HEK293 (cell line): Measurements from ENCODE around the gene GADD45GIP1.

Source experiments
- CTCF ChIA-PET: fragments of 350-600 bp; formaldehyde crosslinking; extraction: SDS; loops from one replicate; lab custom pipeline; 2021; ENCODE audit warnings: antibody characterized with exemption; lab: Yijun Ruan, JAX
- POLR2A ChIA-PET: fragments of 300-600 bp; formaldehyde crosslinking; extraction: SDS; loops from one replicate; lab custom pipeline; 2020; ENCODE audit warnings: antibody characterized with exemption, inconsistent platforms; lab: Yijun Ruan, JAX
- H3K27ac ChIP-seq: fragments of 200-500 bp; sonication (Bioruptor generic); 2 replicates; pipeline ENCODE4 v1.5.1; 2014; ENCODE audit warnings: low read depth, low read length, control low read depth, inconsistent platforms; ENCODE audit errors: extremely low read depth
- H3K36me3 ChIP-seq, 2 experiments: fragments of 200-500 bp in 1 of 2; sonication (Bioruptor generic) in 1 of 2; 1 replicate in 1 of 2; 2 replicates in 1 of 2; pipeline ENCODE4 v1.5.1; 2014 to 2017; ENCODE audit warnings: inconsistent platforms in 2 of 2, low read length in 2 of 2; ENCODE audit not compliant: control insufficient read depth in 2 of 2, insufficient read depth in 1 of 2
- H3K4me1 ChIP-seq: fragments of 200-500 bp; sonication (Bioruptor generic); 2 replicates; pipeline ENCODE4 v1.5.1; 2014; ENCODE audit warnings: mild to moderate bottlenecking, low read length, inconsistent platforms; ENCODE audit not compliant: control insufficient read depth, insufficient read depth
- H3K4me3 ChIP-seq: 2 replicates; pipeline ENCODE4 v1.5.1; 2011; ENCODE audit warnings: low read depth, mild to moderate bottlenecking, control low read depth, low read length, moderate library complexity
- H3K9me3 ChIP-seq: fragments of 200-500 bp; sonication (Bioruptor generic); 2 replicates; pipeline ENCODE4 v1.5.1; 2014; ENCODE audit warnings: low read depth, low read length, inconsistent platforms; ENCODE audit not compliant: control insufficient read depth, insufficient read depth
- HOXA7 ChIP-seq: sonication (generic); formaldehyde crosslinking; IDR thresholded peaks from 2 replicates; pipeline ENCODE4 v1.8.1; 2022; ENCODE audit warnings: missing genetic modification reagents, borderline replicate concordance
- ZBTB21 ChIP-seq: fragments of 450-650 bp; formaldehyde crosslinking; IDR thresholded peaks from 2 replicates; pipeline ENCODE4 v1.5.1; 2017; ENCODE audit warnings: missing biosample characterization, missing genetic modification characterization
- ZNF112 ChIP-seq: fragments of 450-650 bp; formaldehyde crosslinking; IDR thresholded peaks from 2 replicates; pipeline ENCODE4 v1.5.0; 2017; ENCODE audit warnings: missing biosample characterization, missing genetic modification characterization
- ZNF121 ChIP-seq: fragments of 450-650 bp; formaldehyde crosslinking; IDR thresholded peaks from 2 replicates; pipeline ENCODE4 v1.5.1; 2016; ENCODE audit warnings: missing biosample characterization, missing genetic modification characterization
- ZNF341 ChIP-seq: fragments of 450-650 bp; formaldehyde crosslinking; IDR thresholded peaks from 2 replicates; pipeline ENCODE4; 2016; ENCODE audit warnings: low read depth, missing biosample characterization, missing genetic modification characterization
- ZNF473 ChIP-seq: fragments of 450-650 bp; formaldehyde crosslinking; IDR thresholded peaks from 2 replicates; pipeline ENCODE4 v1.5.1; 2017; ENCODE audit warnings: missing biosample characterization, missing genetic modification characterization
- ZNF530 ChIP-seq: fragments of 450-650 bp; formaldehyde crosslinking; IDR thresholded peaks from 2 replicates; pipeline ENCODE4 v1.5.1; 2016; ENCODE audit warnings: low read depth, missing biosample characterization, missing genetic modification characterization
- ZNF548 ChIP-seq: fragments of 450-650 bp; formaldehyde crosslinking; IDR thresholded peaks from 2 replicates; pipeline ENCODE4 v1.5.1; 2016; ENCODE audit warnings: missing biosample characterization, missing genetic modification characterization
- ZNF561 ChIP-seq: fragments of 450-650 bp; IDR thresholded peaks from 2 replicates; pipeline ENCODE4 v1.5.1; 2018; ENCODE audit warnings: missing biosample characterization, missing genetic modification characterization, borderline replicate concordance
- ZNF654 ChIP-seq: fragments of 450-650 bp; formaldehyde crosslinking; IDR thresholded peaks from 2 replicates; pipeline ENCODE4 v1.5.1; 2016; ENCODE audit warnings: low read depth, missing biosample characterization, missing genetic modification characterization
- ZNF658 ChIP-seq: fragments of 450-650 bp; formaldehyde crosslinking; IDR thresholded peaks from 2 replicates; pipeline ENCODE4; 2016; ENCODE audit warnings: missing biosample characterization, missing genetic modification characterization
- ZNF660 ChIP-seq: fragments of 450-650 bp; IDR thresholded peaks from 2 replicates; pipeline ENCODE4 v1.5.1; 2018; ENCODE audit warnings: missing biosample characterization, mild to moderate bottlenecking, missing genetic modification characterization
- TF ChIP-seq, protein P1 (sequence below): fragments of 450-650 bp; formaldehyde crosslinking; IDR thresholded peaks from 2 replicates; pipeline ENCODE4; 2016; ENCODE audit warnings: missing biosample characterization, missing genetic modification characterization
- TF ChIP-seq, protein P2 (sequence below): fragments of 450-650 bp; IDR thresholded peaks from 2 replicates; pipeline ENCODE4 v1.5.1; 2018; ENCODE audit warnings: missing biosample characterization, mild to moderate bottlenecking, missing genetic modification characterization
- TF ChIP-seq, protein P3 (sequence below): fragments of 450-650 bp; formaldehyde crosslinking; IDR thresholded peaks from 2 replicates; pipeline ENCODE4 v1.5.1; 2016; ENCODE audit warnings: missing biosample characterization, missing genetic modification characterization
- TF ChIP-seq, protein P4 (sequence below): fragments of 450-650 bp; formaldehyde crosslinking; IDR thresholded peaks from 2 replicates; pipeline ENCODE4 v1.5.1; 2016; ENCODE audit warnings: missing biosample characterization, missing genetic modification characterization
- TF ChIP-seq, protein P5 (sequence below): fragments of 450-650 bp; formaldehyde crosslinking; conservative IDR thresholded peaks from 2 replicates; pipeline ENCODE4 v1.5.1; 2016; ENCODE audit warnings: low read depth, missing biosample characterization, missing genetic modification characterization
- TF ChIP-seq, protein P6 (sequence below): fragments of 450-650 bp; formaldehyde crosslinking; IDR thresholded peaks from 2 replicates; pipeline ENCODE4 v1.5.1; 2016; ENCODE audit warnings: missing biosample characterization, missing genetic modification characterization, borderline replicate concordance

The GADD45GIP1 gene

DNA sequence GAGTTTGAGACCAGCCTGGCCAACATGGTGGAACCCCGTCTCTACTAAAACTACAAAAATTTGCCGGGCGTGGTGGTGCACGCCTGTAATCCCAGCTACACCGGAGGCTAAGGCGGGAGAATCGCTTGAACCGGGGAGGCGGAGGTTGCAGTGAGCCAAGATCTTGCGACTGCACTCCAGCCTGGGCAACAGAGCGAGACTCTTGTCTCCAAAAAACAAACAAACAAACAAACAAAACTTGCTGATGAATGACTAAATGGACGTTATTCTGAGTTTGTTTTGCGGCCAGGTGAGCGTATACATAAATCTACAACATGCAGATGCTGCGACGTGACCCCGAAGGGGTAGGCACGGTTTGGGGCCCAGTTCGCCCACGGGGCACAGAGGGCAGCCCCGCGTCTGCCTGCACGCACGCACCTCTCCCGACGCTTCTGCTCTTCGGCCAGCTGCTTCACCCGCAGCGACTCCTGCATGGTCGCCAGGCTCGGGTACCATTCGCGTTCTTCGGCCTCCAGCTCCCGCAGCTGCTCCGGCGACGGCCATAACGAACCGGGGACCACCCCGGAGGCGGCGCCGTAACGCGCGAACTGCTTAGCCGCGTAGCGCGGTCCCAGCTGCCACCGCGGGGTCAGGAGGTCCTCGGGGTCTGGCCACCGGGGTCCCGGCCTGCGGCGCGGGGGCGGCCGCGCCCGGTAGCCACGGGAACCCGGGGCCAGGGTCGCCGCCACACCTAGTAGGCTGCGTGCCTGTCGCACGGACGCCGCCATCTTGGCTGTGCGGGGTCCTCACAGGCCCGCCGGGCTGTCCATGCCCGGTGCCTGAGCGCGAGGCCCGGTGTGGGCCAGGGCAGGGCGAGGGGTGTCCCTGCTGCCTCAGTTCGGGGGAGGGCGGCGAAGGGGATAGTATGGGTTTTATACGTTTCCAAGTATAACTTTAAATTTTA lies at the start of gene GADD45GIP1:
TSS of gene GADD45GIP1 (minus strand) at position 778 of the 943 bp plus-strand sequence. CDS start at position 767, 11 bp downstream.
- Histone ChIP-seq H3K9me3 (no peaks in the 10 kb centered on the region), H3K36me3 (peaks cover 16 to 35% of the 10 kb centered on the region in 2 experiments), H3K4me3 (peak within 1 kb of the TSS; percentile 74), H3K27ac (peak within 1 kb of the TSS; percentile 63), H3K4me1 (peaks cover 10% of the 10 kb centered on the region)
- CTCF ChIA-PET = interaction anchor here (5.5 kb wide), 1 partner anchor 10 kb away, joined by 48 read pairs; no protein-coding TSS in a partner anchor
- POLR2A ChIA-PET = interaction anchor here (1.0 to 1.9 kb wide), 4 partner anchors 9 to 66 kb away, joined by 3 to 6 read pairs (median 4); partner anchors contain the start of gene GCDH
- TF ChIP-seq ZNF548 (tag by site-specific recombination) (no peak), ZNF121 (peak; percentile 99), ZNF530 (tag by site-specific recombination) (no peak), ZBTB21 (tag by site-specific recombination) (no peak), ZNF341 (tag by site-specific recombination) (no peak), ZNF660 (tag by site-specific recombination) (peak; percentile 75), ZNF112 (tag by site-specific recombination) (no peak), ZNF561 (tag by site-specific recombination) (peak; percentile 72; the same call in 1 of the 2 replicates), ZNF654 (tag by site-specific recombination) (no peak), ZNF473 (tag by site-specific recombination) (no peak), ZNF658 (no peak), HOXA7 (CRISPR knock-in tag) (no peak)
- TF ChIP-seq, protein P1, sequence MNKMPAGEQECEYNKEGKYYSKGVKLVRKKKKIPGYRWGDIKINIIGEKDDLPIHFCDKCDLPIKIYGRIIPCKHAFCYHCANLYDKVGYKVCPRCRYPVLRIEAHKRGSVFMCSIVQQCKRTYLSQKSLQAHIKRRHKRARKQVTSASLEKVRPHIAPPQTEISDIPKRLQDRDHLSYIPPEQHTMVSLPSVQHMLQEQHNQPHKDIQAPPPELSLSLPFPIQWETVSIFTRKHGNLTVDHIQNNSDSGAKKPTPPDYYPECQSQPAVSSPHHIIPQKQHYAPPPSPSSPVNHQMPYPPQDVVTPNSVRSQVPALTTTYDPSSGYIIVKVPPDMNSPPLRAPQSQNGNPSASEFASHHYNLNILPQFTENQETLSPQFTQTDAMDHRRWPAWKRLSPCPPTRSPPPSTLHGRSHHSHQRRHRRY = no peak
- TF ChIP-seq, protein P2, sequence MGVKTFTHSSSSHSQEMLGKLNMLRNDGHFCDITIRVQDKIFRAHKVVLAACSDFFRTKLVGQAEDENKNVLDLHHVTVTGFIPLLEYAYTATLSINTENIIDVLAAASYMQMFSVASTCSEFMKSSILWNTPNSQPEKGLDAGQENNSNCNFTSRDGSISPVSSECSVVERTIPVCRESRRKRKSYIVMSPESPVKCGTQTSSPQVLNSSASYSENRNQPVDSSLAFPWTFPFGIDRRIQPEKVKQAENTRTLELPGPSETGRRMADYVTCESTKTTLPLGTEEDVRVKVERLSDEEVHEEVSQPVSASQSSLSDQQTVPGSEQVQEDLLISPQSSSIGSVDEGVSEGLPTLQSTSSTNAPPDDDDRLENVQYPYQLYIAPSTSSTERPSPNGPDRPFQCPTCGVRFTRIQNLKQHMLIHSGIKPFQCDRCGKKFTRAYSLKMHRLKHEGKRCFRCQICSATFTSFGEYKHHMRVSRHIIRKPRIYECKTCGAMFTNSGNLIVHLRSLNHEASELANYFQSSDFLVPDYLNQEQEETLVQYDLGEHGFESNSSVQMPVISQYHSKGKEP (tag by site-specific recombination) = peak; percentile 30; the same call in 1 of the 2 replicates
- TF ChIP-seq, protein P3, sequence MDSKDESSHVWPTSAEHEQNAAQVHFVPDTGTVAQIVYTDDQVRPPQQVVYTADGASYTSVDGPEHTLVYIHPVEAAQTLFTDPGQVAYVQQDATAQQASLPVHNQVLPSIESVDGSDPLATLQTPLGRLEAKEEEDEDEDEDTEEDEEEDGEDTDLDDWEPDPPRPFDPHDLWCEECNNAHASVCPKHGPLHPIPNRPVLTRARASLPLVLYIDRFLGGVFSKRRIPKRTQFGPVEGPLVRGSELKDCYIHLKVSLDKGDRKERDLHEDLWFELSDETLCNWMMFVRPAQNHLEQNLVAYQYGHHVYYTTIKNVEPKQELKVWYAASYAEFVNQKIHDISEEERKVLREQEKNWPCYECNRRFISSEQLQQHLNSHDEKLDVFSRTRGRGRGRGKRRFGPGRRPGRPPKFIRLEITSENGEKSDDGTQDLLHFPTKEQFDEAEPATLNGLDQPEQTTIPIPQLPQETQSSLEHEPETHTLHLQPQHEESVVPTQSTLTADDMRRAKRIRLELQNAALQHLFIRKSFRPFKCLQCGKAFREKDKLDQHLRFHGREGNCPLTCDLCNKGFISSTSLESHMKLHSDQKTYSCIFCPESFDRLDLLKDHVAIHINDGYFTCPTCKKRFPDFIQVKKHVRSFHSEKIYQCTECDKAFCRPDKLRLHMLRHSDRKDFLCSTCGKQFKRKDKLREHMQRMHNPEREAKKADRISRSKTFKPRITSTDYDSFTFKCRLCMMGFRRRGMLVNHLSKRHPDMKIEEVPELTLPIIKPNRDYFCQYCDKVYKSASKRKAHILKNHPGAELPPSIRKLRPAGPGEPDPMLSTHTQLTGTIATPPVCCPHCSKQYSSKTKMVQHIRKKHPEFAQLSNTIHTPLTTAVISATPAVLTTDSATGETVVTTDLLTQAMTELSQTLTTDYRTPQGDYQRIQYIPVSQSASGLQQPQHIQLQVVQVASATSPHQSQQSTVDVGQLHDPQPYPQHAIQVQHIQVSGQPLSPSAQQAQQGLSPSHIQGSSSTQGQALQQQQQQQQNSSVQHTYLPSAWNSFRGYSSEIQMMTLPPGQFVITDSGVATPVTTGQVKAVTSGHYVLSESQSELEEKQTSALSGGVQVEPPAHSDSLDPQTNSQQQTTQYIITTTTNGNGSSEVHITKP = peak; percentile 80
- TF ChIP-seq, protein P4, sequence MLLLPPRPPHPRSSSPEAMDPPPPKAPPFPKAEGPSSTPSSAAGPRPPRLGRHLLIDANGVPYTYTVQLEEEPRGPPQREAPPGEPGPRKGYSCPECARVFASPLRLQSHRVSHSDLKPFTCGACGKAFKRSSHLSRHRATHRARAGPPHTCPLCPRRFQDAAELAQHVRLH = 0 out of 2 replicates have a peak, but pooled peaks have one; percentile 8
- TF ChIP-seq, protein P5, sequence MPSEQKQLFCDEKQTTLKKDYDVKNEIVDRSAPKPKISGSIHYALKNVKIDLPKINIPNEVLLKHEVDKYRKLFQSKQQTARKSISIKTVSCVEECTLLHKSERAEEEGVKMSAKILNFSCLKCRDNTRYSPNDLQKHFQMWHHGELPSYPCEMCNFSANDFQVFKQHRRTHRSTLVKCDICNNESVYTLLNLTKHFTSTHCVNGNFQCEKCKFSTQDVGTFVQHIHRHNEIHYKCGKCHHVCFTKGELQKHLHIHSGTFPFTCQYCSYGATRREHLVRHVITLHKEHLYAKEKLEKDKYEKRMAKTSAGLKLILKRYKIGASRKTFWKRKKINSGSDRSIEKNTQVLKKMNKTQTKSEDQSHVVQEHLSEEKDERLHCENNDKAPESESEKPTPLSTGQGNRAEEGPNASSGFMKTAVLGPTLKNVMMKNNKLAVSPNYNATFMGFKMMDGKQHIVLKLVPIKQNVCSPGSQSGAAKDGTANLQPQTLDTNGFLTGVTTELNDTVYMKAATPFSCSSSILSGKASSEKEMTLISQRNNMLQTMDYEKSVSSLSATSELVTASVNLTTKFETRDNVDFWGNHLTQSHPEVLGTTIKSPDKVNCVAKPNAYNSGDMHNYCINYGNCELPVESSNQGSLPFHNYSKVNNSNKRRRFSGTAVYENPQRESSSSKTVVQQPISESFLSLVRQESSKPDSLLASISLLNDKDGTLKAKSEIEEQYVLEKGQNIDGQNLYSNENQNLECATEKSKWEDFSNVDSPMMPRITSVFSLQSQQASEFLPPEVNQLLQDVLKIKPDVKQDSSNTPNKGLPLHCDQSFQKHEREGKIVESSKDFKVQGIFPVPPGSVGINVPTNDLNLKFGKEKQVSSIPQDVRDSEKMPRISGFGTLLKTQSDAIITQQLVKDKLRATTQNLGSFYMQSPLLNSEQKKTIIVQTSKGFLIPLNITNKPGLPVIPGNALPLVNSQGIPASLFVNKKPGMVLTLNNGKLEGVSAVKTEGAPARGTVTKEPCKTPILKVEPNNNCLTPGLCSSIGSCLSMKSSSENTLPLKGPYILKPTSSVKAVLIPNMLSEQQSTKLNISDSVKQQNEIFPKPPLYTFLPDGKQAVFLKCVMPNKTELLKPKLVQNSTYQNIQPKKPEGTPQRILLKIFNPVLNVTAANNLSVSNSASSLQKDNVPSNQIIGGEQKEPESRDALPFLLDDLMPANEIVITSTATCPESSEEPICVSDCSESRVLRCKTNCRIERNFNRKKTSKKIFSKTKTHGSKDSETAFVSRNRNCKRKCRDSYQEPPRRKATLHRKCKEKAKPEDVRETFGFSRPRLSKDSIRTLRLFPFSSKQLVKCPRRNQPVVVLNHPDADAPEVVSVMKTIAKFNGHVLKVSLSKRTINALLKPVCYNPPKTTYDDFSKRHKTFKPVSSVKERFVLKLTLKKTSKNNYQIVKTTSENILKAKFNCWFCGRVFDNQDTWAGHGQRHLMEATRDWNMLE (tag by site-specific recombination) = 0 out of 2 replicates have a peak, but pooled peaks have one; percentile 31
- TF ChIP-seq, protein P6, sequence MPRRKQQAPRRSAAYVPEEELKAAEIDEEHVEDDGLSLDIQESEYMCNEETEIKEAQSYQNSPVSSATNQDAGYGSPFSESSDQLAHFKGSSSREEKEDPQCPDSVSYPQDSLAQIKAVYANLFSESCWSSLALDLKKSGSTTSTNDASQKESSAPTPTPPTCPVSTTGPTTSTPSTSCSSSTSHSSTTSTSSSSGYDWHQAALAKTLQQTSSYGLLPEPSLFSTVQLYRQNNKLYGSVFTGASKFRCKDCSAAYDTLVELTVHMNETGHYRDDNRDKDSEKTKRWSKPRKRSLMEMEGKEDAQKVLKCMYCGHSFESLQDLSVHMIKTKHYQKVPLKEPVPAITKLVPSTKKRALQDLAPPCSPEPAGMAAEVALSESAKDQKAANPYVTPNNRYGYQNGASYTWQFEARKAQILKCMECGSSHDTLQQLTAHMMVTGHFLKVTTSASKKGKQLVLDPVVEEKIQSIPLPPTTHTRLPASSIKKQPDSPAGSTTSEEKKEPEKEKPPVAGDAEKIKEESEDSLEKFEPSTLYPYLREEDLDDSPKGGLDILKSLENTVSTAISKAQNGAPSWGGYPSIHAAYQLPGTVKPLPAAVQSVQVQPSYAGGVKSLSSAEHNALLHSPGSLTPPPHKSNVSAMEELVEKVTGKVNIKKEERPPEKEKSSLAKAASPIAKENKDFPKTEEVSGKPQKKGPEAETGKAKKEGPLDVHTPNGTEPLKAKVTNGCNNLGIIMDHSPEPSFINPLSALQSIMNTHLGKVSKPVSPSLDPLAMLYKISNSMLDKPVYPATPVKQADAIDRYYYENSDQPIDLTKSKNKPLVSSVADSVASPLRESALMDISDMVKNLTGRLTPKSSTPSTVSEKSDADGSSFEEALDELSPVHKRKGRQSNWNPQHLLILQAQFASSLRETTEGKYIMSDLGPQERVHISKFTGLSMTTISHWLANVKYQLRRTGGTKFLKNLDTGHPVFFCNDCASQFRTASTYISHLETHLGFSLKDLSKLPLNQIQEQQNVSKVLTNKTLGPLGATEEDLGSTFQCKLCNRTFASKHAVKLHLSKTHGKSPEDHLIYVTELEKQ (tag by site-specific recombination) = no peak
